HG03460 (cell line): ENCODE data around the gene THSD1.
"Not testable (repeated sequence)": the region's sequence is repeated elsewhere in the genome, so short reads cannot be mapped to it uniquely, and the experiment has no call there.

Experiments used
- ATAC-seq: cut with Tn5 transposase; IDR thresholded peaks from one replicate; pipeline ENCODE4 v1.9.1; 2021; ENCODE audit not compliant: unreplicated experiment

THSD1 gene

DNA sequence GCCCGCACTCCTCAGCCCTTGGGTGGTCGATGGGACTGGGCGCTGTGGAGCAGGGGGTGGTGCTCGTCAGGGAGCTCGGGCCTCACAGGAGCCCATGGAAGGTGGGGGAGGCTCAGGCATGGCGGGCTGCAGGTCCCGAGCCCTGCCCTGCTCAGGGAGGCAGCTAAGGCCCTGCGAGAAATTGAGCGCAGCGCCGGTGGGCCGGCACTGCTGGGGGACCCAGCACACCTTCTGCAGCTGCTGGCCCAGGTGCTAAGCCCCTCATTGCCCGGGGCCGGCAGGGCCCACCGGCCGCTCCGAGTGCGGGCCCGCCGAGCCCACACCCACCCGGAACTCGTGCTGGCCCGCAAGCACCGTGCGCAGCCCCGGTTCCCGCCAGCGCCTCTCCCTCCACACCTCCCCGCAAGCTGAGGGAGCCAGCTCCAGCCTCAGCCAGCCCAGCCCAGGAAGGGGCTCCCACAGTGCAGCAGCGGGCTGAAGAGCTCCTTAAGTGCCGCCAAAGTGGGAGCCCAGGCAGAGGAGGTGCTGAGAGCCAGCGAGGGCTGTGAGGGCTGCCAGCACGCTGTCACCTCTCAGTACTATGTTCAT lies 2.2 kb upstream of the THSD1 start:
- not testable (repeated sequence) for ATAC-seq

DNA sequence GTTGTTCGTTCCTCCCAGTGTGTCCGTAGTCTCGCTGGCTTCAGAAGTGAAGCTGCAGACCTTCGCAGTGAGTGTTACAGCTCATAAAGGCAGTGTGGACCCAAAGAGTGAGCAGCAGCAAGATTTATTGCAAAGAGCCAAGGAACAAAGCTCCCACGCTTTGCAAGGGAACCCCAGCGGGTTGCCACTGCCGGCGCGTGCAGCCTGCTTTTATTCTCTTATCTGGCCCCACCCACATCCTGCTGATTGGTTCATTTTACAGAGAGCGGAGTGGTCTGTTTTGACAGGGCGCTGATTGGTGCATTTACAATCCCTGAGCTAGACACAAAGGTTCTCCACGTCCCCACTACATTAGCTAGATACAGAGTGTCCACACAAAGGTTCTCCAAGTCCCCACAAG lies 1.5 kb upstream of the THSD1 start:
- ATAC-seq = not testable (repeated sequence)

DNA sequence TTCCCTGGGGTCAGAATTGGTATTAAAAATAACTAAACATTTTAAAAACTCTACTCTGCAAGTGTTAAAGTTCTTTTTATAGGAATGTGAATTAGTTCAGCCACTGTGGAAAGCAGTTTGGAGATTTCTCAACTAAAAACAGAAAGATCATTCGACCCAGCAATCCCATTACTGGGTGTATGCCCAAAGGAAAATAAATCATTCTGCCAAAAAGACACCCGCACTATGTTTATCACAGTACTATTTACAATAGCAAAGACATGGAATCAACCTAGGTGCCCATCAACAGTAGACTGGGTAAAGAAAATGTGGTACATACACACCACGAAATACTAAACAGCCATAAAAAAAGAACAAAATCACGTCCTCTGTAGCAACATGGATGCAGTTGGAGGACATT lies 657 bp upstream of the THSD1 start:
- no peak for ATAC-seq

DNA sequence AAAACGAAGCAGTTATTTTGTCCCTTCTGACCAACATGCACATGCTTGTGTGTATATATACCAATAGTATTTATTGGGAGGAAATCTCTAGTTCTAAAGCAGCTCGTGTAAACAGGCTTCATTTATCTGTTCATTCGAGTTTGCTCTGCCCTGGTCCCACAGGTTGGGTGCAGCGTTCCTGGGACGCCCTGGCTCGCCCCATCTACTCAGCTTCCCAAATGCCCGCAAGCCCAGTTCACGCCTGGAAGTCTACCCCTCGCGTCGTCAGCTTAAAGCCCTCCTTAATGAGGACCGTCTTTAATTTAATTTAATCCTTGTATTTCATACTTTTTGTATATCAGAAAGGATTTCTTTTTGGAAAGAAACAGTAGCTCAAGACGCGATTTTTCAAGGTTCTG lies 604 bp downstream of the THSD1 start:
- no peak for ATAC-seq

DNA sequence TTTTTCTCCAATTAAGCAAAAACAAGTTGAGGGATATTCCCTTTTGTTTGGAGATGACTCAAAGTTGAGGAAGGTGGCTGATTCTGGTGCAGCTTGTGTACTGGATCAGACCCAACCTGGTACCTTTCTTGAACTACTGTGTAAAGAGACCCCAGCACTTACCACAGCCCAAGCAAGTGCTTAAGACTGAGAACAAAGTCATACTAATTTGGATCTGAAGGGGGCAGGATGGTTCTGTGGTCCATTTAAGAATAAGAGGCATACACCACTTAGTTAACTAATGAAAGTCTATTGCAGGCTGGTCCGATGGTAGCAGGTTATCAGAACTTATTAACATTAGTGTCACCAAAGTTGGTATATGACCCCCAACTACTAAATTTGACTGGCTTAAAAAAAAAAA lies 6.3 kb downstream of the THSD1 start:
- ATAC-seq = no peak

DNA sequence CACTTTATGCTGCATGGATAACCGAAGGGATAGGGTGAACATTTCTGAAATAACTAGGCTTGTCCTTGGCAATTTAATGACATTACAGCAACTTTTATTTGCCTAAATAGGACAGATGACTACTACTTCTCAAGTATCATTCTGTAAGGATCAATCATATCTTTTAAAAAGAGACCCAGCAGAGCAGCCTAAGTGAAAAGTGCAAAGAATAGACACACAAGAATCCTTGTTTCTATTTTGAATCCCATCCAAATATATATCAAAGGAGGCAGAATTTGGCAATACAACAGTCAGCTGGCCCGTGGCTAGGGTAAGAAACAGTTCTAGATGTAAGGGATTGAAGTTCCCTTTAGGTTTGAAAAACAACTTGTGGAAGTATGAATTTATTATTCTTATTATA lies 6.9 kb downstream of the THSD1 start:
- ATAC-seq = no peak

DNA sequence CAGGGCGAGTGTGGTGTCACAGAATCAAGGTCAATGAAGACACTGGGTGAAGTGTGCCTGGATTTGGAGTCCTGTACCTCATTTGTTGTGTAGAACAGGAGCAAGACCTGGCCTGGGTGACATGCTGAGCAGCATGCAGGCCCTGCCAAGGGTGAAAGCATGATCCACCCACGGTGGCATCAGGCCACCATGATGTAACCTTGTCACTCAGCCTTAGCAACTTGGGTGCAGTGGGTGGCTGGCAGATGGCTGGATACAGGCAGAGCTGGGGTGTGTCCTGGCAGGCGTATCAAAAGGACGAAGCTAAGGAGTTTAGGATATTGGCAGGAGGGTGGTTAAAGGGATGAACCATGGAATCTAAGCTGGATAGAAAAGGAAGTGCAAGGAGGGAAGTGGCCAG lies 10.3 kb downstream of the THSD1 start:
- ATAC-seq = no peak

DNA sequence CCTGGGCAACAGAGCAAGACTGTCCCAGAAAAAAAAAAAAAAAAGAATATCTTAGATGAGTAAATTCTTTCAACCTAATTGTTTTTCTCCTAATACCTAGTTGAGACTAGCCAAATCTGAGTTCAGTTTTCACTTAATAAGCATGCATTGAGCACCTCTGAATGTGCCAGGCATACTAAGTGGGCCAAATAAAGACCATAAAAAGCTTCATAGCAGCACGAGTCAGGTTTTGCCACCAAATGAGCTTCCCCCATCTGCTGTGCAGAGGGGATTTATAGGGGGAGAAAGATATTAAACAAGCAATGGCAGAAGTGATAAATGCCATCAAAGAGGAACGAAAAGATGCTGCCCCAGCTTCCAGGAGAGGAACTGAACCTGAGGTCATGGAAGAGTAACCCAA lies 11.4 kb downstream of the THSD1 start:
- ATAC-seq = no peak

DNA sequence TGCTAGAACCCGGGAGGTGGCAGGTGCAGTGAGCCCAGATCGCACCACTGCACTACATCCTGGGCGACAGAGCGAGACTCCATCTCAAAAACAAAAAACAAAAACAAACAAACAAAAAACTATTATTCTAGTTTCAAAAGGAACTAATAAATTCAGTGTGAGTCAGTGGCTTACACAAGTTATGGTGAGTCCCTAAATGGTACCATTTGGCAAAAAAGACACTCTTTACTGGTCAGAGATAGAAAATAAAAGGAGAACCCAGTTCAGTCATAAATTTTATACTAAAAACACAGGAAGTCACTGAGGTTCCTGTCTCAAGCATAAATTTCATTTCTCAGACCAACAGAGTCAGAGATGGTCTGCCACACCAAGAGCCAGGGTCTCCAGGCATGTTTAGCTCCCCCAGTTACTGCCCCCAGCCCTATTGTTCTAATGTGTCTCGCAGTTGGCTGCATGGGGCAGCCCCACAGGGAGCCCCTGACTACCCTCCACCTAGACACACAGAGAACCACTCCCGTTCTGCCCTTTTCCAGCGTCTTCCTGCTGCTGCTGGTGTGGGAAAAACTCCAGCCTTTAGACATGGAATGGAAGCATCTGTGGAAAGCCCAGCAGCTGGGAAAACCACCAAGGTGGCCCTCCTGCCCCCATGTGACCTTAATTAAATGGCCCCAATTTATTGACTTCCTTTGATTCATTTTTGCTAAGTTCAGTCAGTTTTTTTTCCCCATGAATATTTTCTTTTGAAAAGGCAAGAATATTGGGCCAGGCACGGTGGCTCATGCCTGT lies 12.2 kb downstream of the THSD1 start:
- ATAC-seq = no peak

DNA sequence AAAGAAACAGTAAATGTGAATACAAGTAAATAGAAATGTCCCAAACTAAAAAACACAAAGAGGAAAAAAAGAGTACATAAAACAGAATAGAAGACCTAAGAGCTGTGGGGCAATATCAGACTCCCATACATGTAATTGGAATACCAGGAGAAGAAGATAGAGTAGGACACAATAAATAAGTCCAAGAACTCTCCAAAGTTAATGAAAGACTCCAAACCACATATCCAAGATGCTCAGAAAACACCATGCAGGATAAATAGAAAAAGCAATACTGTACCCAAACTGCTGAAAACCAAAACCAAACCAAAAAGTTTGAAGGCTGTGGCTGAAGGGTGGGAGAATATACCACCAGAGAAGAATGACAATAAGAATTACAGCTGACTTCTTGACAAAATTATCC lies 18.3 kb downstream of the THSD1 start:
- no peak for ATAC-seq

DNA sequence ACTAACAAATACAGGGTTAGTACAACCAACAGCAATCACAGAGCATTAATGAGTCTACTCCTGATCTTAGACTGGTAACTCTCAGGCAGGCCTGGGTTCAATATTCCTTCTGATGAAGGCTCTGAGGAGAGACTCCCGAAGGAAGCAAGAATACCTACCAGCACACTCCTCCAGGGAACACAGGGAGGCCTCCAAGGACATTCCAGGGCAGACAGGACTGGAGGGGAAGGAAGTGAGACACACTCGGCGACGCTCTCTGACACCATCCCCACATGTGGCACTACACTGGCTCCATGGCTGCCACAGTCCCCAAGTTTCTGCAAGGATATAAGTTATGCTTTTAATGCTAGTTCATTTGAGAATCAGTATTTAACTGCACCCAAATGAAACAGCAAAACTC lies 20.1 kb downstream of the THSD1 start:
- ATAC-seq = no peak

DNA sequence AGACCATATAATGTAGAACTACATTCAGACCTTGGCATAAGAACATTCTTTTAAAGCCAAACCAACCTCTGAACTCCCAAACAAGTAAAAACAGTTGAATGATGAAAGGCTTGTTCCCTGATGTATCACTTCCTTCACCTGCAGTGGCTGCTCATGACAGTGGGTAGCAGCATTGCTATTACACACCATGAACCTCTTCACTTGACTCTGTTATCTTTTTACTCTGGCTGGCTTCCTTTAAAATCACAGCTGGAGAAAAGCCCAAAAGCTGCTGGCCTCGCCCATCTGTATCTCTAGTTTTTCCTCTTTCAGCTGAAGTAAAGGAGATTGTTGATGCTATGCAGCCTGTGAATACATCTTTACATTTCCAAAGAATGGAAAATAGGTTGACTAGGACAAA lies 22.6 kb downstream of the THSD1 start:
- no peak for ATAC-seq

DNA sequence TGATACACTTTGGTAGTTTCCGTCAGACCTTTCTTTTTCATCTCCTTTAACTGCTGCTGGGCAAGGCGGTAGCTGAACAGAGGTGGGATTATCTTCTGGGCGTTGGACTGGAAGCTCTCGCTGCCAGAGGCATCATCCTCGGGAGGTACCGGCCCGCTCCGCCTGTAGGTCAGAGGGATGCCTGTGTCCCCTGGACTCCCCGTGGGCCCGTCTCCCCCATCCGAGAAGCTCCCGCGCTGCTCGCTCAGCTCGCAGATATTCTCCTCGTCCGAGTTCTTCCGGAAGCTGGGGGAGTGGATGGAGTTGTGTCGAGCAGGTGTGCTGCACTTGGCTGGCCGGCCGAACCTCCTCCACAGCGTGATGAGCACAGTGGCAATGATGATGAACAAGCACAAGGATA lies 27.7 kb downstream of the THSD1 start:
- no peak for ATAC-seq

DNA sequence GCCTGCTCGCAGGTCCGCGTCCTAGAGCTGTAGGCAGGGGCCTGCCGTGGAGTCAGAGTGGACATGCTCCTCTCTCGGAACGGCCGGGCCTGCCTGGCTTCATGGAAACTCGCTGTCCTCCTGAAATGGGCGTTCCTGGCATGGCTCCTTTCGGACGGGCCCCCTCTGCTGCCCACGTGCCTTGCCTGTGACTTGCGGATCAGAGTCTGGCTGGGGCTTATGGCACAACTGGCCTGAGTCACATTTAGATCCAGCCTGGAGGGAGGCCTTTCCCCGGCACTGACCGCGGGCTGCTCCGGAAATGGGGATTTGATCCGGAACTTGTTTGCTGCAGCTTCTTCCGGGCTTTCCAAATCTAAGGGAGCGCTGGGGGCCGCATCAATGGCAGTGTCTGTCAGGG lies 28.1 kb downstream of the THSD1 start:
- ATAC-seq = no peak

DNA sequence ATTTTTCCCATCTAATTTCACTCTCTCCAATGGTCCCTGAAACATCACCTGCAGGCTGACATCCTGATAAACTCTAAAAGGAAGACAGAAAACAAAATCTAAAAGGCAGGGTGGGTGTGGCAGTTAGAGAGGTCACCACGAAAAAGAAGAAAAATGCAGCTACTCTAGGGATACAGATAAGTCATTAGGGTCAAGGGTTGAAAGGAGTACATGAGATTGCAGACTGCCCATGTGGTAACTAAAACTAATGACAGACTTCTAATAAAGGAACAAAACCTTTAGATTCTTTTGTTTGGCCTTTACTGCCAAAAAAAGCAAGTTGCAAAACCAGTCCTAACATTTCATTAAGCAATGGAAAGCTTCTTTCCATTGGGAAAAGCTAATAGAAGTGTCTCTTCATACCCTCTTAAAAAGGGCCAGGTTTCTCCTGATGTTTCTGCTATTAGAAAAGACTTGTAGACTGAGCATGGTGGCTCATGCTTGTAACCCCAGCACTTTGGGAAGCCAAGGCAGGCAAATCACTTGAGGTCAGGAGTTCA lies 31.0 kb downstream of the THSD1 start:
- no peak for ATAC-seq

DNA sequence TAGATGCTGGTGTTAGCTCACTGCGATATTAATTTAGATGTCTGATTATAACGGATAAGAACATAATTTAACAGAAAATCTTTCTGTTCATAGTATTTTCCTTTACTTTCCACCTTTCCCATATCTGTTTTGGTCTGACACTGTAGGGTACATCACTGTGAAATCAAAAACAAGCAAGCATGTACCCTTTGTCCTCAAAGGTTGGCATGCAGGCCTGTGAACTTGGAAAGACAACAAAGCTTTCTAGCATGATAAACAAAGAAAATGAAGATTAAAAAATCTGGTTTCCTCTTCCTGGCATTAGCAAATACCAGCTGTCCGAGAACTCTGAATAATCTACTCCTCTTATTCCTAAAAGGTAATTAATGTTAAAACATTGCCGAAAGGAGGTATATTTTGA lies 31.6 kb downstream of the THSD1 start:
- no peak for ATAC-seq

DNA sequence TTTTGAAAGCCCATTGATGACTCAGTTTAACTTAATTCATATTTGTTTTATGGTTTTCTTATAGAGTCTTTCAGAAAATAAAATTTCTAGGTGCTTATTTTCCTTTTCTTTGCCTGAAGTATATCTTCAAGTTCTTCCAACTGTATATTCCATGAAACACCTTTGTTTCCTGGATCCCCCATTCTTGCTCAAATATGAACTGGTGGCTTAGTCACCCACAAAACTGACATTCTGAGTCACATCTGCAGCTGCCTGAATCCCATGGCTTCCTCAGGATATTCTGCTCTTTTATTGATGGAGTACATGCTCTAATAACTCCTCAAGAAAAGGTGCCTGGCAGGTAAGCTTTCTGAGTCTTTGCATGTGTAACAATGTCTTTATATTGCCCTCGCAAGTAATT lies 32.7 kb downstream of the THSD1 start:
- ATAC-seq = not testable (repeated sequence)

DNA sequence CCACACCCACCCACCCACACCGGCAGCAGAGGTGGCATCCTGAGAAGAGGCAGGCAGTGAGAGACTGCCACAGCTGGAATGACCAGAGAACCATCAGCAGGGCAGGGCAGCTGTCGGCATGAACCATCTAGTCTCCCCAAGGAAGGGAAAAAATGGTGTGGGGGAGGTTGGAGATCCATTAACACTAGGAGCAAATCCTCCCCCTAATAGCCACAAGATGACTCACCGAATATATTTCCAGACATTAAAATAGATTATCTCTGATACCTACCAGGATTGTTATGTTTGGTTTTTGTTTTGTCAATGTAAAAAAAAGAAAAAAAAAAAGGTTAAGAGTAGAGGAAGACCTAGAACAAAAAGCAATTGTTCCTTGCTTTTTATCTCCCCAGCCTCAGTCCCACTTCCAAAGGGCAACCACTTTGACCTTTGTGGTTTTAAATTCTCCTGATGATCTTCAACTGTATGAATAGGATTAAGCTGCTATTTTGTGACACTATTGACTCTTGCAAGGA lies 34.2 kb downstream of the THSD1 start:
- no peak for ATAC-seq

DNA sequence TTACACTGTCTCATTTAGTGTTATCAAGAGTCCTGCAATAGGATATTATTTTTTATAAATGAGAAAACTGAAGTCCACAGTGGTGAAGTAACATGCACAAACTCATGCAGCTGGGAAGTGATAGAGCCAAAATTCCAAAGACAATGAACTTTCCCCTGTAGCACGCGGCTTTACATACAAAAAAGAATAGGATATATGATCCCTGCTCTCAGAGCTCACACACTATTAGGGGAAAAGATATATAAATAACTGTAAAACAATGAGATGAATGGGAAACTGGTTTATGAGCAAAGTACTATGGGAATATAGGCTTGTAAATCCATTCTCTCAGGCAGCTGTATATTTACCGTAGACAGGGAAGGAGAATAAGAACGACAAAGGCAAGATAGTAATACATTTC lies 39.7 kb downstream of the THSD1 start:
- no peak for ATAC-seq

DNA sequence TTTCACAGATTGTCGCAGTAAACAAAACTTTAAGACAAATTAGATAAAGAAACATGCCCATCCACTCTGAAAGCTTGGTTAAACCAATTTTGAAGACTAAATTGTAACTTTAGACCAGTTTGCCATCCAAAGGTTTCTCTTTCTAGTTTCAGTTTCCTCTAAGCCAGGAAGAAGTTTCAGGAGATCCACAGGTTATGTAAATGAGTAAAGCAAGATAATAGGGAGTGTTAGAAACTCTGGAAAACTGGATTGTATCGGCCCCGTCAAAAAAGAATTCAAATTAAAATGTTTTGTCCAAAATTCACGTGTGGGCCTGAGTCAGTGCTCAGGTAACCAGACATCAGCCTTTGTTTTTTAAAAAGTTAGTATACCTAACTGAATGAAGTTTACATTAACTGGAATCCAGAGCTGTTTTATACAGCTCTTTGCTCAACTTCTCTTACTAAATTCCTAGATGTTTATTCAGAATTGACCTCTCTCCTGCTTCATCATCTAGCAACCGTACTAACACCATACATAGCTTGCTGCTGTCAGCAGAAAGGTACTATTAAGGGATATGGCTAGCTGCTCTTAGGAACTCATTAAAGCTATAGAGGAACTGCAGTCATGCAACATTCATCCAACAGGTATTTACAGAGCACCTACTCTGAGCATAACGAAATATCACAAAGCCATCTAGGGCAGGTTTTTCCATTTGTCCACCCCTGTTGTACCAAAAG lies 43.6 kb downstream of the THSD1 start:
- ATAC-seq = not testable (repeated sequence)

DNA sequence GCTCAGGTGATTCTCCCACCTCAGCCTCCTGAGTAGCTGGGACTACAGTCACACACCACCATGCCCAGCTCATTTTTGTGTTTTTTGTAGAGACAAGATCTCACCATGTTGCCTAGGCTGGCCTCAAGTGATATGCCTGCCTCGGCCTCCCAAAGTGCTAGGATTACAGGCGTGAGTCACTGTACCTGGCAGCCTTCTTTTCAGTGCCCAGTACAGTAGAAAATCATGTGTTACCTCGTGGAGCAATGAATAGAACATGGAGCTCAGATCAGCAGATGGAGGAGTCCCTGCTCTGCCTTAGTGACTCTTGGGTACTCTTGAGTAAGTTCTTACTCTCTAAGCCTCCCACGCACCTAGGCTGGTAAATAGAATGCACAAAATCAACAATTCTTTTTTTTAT lies 44.7 kb downstream of the THSD1 start:
- ATAC-seq = no peak

DNA sequence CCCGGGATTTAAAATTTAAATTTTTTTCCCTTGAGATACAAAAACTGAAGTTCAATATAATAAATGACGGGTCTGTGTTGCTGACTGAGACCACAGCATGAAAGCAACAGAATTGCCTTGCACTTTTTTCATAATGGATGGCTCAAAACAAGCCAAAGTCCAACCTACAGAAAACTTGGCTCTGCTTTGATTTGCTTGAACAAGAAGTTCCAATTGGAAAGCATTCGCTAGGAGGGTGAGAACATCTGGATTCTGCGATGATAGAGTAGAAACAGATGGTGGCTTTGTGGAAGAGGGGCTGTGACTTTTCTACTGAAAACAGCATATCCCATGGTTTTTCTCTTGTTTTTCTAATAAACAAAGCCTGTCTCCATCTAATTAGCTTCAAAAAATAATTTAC lies 46.4 kb downstream of the THSD1 start:
- no peak for ATAC-seq
